GM19193 (cell line): Measurements from ENCODE around the gene AMPD3.

ENCODE experiments used
- POLR2A ChIP-seq: IDR thresholded peaks from 4 replicates; pipeline ENCODE4 v1.6.1; 2011; ENCODE audit not compliant: insufficient read depth, insufficient read length; ENCODE audit errors: extremely low read depth

The AMPD3 gene

DNA sequence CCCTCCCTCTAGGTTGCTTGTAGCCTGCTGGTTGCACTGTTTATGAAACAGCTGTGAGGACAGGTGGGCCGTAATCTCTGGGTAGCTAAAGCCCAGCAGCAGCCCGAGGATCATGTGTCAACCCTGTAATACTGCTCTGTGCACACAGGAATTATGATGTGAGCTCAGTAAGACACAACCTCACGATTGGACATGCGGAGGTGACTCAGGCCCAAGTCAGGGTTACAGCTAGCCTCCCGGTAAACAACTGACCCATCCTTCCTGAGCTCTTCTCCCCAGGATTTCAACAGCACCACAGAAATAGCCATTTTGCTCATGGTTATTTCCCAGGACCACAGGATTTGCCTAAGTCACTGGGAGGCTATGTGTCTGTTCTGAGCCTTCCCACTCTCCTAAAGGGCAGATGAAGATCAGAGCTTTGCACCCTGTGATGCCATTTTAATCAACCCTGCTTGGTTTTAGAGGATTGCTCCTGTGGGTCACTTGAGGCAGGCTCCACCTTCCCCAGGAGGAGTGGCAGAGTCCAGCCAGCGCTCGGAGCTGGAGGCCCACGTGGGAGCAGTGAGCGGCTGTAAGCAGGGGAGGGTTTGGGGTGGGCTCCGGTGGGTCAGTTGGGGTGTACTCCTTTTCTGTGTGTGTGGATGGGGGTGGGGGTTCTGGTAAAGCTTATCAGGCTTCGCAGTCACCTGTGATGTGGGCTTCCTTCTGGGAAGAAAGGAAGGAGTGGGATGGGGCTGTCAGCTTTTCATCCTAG, at the start of gene AMPD3:
TSS of gene AMPD3 (plus strand) at position 387 of the 754 bp plus-strand sequence. CDS start 6,256 bp downstream, outside the sequence.
- TF ChIP-seq POLR2A: peak; percentile 34

DNA sequence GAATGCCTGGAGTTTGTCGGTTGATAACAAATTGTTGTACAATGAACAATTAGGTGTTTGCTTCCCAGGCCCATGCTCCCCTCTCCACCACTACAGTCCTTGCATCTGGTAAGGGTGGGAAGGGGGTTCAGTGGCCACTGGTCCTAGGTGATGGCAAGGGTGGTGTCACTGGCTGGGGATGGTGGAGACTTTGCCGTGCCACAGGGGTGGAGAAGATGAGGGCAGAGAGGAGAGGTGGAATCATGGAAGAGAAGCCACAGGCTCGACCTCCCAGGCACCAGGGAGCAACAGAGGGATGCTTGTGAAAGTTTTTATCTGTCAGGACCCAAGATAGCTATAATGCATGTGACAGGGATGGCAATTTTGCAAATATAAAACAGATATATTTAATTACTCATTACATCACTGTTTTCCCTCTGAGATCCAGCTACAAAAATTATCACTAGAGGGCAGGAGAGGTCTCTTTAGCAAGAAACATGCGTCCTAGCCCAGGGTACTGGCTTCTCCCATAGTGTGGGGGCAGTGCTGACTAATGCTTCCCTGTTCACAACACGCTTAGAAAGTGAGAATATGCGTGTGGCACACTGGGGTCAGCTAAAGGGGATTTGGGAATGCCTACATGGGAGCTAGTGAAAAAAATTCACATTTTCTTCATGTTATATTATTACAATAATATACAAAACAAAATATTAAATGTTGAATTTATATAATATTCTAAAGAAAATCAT, 49.0 kb upstream of the AMPD3 start:
- TF ChIP-seq POLR2A: no peak

GRCh38 chr11:10407055-10407454, 48.0 kb upstream of the AMPD3 start:
- no peak for TF ChIP-seq POLR2A

DNA sequence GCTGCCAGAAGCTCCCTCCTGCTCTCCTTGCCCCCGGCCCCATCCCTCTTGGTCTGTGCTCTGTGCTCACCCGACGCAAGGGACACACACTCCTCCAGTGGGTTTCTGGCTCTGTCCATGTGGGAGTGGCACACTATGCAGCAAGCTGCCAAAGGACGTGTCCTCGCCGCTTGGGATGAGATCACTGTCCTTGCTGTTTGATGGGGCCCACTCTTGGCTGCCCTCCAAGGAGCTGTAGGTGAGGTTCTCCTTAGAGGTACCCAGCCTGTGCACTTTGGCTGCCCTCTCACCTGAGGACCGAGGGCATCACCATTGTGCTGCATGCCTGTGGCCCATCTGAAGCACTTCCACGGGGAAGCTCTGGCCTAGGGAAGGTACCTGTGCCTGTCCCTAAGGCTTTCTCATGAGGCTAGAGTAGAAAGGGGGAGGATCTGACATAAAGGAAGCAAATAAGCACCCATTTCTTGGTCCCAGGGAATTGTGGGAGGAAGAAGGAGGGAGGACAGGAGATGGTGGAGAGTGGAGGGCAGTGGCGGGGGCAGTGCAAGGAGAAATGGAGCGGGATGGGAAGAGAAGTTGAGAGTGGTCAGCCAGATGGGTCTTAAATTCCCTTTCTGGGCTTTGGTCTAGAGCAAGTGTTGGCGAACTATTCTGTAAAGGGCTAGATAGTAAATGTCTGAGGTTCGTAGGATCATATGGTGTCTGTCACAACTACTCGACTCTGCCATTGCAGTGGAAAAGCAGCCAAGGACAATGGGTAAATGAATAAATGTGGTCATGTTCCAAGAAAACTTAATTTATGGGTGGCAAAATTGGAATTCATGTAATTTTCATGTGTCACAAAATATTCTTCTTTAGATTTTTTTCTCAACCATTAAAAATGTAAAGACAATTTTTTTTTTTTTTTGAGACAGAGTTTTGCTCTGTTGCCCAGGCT, 47.0 kb upstream of the AMPD3 start:
- no peak for TF ChIP-seq POLR2A

DNA sequence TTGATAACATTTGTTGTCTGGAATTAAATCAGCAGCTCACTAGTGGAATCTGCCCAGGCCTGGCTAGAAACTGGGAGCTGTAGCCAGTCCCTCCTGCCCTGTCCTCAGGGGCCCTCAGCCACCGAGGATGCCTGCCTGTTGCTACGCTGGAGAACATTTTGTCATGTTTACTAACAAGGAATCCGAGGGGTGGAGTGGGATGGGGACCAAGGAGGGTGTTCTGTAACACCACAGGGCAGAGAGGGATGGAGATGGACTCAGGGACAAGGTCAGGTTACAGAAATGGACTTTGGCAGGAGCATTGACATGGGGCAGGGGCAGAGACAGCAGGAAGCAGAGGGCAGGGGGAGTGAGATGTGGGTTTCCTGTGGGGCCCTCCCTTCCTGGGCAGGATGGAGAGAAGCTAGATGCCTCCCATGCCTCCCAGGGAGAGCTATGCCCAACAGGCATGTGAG, 45.8 kb upstream of the AMPD3 start:
- no peak for TF ChIP-seq POLR2A

- no peak for TF ChIP-seq POLR2A
Measured at GRCh38 chr11:10410106-10410843, 44.8 kb upstream of the AMPD3 start.

DNA sequence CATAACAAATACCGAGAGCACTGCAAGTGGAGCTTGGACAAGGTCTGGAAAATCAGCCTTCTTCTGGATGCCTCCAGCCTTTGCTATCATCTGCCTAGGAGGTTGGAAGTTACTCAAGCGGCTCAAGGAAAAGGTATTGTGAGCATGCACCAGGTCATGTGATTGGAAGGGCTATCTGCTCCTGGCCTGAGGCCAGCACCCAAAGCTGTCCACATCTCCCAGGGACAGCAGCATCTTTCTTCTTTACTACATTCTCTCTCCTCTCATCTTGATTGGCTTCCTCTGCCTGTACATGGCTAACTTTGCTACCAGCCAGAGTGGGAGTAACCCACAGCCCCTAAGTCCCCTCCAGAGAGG, 44.2 kb upstream of the AMPD3 start:
- no peak for TF ChIP-seq POLR2A

GRCh38 chr11:10412266-10412665, 42.8 kb upstream of the AMPD3 start:
- TF ChIP-seq POLR2A: no peak

DNA sequence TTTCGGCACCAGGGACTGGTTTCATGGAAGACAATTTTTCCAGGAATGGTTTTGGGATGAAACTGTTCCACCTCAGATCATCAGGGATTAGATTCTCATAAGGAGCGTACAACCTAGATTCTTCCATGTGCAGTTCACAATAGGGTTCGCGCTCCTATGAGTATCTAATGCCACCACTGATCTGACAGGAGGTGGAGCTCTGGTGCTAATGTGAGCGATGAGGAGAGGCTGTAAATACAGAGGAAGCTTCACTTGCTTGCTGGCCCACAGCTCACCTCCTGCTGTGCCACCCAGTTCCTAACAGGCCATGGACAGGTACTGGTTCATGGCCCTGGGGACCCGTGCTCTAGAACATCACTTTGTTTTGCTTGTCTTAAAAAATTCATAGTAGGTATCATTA, 41.8 kb upstream of the AMPD3 start:
- no peak for TF ChIP-seq POLR2A

DNA sequence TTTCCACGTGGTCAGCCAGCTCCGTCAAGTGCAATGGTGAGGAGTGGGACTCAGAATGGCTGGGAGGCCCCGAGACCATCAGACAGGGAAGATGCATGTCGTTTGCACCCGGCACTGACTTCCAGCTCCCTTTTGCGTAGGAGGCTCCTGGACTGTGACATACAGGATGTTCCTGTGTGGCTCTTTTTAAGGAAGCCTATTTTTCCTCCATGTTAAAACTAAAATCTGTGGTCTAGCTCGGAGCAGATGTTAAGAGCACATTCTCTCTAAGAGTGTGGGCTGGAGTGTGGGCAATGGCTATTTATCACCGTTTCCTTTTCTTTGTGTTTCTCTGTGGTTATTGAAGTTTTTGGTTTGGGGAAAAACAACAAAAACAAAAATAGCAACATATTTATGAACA, 40.9 kb upstream of the AMPD3 start:
- TF ChIP-seq POLR2A: no peak

GRCh38 chr11:10414659-10415058, 40.4 kb upstream of the AMPD3 start:
- TF ChIP-seq POLR2A: no peak

DNA sequence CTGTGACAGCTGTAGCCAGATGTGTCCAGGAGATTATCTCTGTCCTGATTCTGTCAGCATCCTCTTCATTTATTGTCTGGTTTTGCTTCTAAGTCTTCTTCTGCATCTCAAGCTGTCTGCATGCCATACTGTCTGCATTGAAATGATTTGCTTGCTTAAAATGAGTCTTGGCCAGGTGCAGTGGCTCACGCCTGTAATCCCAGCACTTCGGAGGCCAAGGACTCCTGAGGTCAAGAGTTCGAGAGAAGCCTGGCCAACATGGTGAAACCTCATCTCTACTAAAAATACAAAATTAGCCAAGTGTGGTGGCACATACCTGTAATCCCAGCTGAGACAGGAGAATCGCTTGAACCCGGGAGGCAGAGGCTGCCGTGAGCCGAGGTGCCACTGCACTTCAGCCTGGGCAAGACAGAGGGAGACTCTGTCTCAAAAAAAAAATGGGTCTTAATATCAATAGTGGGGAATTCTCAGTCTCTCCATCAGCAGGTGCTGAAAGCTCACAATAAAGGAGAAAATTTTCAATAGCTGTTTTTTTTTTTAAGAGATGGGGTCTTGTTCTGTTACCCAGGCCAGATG, 39.2 kb upstream of the AMPD3 start:
- no peak for TF ChIP-seq POLR2A

- no peak for TF ChIP-seq POLR2A
Measured at GRCh38 chr11:10418259-10418949, 36.7 kb upstream of the AMPD3 start.

DNA sequence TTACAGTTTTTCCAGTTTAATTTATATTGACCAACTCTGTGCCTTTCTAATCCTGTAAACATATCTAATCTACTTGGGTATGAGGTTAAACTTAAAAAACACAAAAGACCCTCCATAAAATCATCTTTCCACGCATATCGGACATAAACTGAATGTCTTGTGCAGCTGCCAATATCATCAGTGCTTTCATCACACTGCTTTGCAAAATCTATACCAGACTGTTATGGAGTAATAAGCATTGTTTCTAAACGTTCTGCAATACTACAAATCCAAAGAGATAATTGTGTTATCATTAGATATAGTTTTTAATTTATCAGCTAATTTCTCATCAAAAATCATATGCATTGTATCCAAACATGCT, 36.1 kb upstream of the AMPD3 start:
- TF ChIP-seq POLR2A: no peak
